Medulla oblongata (tissue), 1 donor: ENCODE data around the gene MPLKIP.
"Not testable (repeated sequence)": the region's sequence is repeated elsewhere in the genome, so short reads cannot be mapped to it uniquely, and the experiment has no call there.

Experiments used
- DNase-seq: peaks from one replicate; pipeline ENCODE4 v3.0.0-alpha.2; 2015; ENCODE audit errors: extremely low spot score

The MPLKIP gene

GRCh38 chr7:40133561-40134427 lies 628 bp downstream of the MPLKIP start:
- DNase-seq = no peak

DNA sequence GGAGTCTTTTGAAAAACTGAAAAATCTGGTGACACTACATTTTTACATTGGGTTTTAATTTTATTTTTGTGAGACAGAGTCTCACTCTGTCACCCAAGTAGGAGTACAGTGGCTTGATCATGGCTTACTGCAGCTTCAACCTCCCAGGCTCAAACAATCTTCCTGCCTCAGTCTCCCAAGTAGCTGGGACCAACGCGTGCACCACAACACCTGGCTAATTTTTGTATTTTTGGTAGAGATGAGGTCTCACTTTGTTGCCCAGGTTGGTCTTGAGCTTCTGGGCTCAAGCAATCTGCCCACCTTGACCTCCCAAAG lies 11.5 kb downstream of the MPLKIP start:
- no peak for DNase-seq

GRCh38 chr7:40122100-40122939 lies 12.1 kb downstream of the MPLKIP start:
- not testable (repeated sequence) for DNase-seq

DNA sequence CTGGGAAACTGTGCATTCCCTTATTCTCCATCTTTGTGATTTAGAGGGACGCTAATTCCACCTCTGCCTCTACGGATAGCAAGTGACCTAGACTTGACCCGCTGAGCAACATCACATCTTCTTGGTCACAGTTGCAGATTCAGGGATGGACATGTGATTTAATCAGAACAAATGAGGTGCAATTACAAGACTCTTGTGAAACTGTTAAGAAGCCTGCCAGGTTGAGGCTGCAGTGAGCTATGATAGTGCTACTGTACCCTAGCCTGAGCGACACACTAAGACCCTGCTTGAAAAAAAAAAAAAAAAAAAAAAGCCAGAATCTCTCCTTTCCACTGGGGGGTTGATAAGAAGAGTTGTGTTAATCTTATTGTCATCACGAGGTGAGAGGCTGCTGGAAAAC lies 14.4 kb downstream of the MPLKIP start:
- DNase-seq = no peak

GRCh38 chr7:40118201-40118600 lies 16.2 kb downstream of the MPLKIP start:
- not testable (repeated sequence) for DNase-seq

DNA sequence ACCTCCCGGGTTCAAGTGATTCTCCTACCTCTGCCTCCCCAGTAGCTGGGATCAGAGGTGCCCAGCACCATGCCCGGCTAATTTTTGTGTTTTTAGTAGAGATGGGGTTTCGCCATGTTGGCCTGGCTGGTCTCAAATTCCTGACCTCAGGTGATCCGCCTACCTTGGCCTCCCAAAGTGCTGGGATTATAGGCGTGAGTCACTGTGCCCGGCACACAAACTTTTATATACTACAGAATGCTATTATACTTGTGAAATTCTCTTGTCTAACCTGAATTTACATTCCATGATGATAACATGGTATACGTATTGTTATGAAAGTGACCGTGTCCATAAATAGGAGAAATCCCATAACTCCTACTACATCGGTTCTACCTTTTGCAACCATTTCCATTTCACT lies 17.2 kb downstream of the MPLKIP start:
- DNase-seq = not testable (repeated sequence)

DNA sequence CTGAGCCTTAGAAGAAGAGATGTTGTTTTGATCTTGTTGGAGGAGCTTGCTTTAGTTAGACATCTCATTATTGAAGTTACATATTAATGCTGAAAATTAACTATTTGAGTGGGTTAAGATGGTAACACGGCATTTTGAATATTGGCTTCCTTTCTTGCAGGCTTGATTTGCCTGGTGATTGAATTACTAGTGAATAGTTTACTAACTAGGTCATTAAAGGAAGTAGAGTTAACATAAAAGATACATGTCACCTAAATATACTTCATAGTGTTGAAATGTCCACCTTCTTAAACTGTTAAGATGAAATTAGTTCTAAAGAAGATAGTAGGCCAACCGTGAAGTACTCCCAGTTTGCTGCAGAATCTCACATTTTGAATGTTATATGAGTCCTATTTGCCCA lies 18.5 kb downstream of the MPLKIP start:
- no peak for DNase-seq

DNA sequence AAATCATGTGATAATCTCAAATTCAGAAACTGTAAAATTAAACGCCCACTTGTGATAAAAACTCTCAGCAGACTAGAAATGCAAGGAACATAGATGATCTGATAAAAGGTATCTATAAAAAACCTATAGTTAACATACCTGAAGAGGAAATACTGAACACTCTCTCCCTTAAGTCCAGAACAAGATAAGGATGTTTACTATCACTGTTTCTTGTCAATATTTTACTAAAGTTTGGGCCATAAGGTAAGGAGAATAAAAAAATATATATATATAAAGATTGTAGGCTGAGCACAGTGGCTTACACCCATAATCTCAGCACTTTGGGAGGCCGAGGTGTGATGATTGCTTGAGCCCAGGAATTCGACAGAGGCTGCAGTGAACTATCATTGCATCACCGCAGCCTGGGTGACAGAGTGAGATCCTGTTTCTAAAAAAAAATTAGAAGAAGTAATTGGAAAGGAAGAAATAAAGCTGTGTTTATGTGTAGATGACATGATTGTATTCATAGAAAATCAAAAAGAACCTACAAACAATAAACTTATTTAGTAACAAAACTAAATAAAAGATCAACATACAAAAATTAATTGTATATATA lies 28.4 kb downstream of the MPLKIP start:
- no peak for DNase-seq

DNA sequence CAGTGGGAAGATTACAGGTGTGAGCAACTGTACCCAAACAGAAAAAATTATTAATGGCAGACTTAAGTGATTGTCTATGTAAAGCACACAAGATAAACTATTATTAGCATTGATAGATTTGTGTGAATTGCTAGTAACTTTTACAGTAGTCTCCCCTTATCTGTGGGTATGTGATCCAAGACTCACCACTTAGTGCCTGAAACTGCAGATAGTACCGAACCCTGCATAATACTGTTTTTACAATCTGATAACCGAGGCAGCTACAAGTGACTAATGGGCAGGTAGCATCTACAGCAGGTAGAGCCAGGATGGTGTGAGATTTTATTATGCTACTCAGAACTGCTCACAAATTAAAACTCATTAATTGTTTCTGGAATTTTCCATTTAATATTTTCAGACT lies 31.5 kb downstream of the MPLKIP start:
- no peak for DNase-seq

DNA sequence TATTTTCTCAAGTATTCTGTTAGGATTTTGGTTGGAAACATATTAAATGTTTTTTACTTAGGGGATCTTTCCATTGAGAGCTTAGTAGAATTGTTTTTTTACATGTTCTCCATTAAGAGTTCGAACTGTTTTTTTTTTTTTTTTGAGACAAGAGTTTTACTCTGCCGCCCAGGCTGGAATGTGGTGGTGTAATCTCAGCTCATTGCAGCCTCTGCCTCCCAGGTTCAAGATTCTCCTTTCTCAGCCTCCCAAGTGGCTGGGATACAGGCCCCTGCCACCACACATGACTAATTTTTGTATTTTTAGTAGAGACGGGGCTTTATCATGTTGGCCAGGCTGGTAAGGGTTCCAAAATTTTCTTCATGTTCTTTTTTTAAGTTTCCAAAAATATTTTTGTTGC lies 33.2 kb downstream of the MPLKIP start:
- DNase-seq = no peak

GRCh38 chr7:40099837-40100236 lies 34.6 kb downstream of the MPLKIP start:
- DNase-seq = no peak

DNA sequence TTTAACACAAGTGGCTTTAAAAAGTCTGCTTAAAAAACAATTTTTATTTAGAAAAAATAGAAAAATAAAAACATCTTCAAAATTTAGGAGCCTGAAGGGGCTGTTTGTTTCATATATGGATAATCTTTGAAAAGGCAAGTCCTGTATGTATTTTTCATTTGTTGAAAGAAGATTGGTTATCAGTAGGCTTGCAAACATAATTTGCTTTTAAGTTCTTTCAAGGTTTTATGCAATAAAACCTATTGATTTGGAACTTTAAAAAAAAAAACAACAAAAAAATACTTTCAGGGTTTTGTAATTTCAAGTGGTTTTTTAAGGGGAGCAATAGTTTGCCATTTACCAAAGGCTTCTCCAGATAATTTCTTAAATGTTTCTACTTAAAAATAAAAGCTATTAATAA lies 35.6 kb downstream of the MPLKIP start:
- no peak for DNase-seq

GRCh38 chr7:40097728-40098127 lies 36.7 kb downstream of the MPLKIP start:
- DNase-seq = no peak

GRCh38 chr7:40095695-40096327 lies 38.6 kb downstream of the MPLKIP start:
- DNase-seq = no peak

DNA sequence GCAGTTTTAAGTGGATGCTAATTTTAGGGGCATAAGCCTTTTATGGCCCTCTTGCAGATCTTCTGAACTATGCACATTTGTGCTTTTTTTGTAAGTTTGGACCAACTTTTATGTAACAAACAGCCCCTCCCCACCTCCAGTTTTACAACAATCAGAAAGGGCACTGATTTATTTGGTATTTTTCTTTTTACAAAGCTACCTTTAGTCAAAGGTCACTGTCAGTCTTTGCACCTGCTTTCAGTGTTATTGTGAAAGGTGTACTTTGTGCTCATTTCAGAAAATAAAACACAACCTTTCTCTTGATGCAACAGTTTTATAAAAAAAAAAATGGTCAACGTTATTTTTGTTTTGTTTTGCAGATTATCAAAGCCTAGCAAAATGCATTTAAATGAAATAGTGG lies 39.2 kb downstream of the MPLKIP start:
- DNase-seq = no peak

- no peak for DNase-seq
Observed at GRCh38 chr7:40093631-40094350, 40.6 kb downstream of the MPLKIP start.

- DNase-seq = no peak
Observed at GRCh38 chr7:40092182-40092581, 42.2 kb downstream of the MPLKIP start.

DNA sequence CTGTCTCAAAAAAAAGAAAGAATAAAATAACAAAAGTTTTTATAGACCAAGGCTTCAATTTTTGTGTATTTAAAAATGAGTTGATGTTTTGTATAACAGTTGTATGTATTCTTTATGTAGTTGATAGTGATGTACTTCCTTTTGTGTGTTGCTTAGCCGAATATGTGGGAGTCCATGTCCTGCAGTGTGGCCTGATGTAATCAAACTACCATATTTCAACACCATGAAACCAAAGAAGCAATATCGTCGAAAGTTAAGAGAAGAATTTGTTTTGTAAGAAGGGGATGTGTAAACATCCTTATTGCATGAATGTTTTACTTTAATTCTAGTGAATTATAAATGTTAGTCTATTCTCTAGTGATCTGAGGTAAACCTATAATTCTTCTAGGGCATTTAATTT lies 56.6 kb downstream of the MPLKIP start:
- no peak for DNase-seq
